Stimulated activated CD8-positive, alpha-beta memory T cell treated with anti-CD3 and anti-CD28 coated beads, Interleukin-15, amount 100 ng/mL, for 48 hours (primary cell): ENCODE results near the gene SLC12A6.

Source experiments
- DNase-seq, 2 donors: peaks; one replicate each; pipeline ENCODE4 v3.0.0-alpha.2; 2020; ENCODE audit warnings: low read depth in 2 of 2

The SLC12A6 gene

DNA sequence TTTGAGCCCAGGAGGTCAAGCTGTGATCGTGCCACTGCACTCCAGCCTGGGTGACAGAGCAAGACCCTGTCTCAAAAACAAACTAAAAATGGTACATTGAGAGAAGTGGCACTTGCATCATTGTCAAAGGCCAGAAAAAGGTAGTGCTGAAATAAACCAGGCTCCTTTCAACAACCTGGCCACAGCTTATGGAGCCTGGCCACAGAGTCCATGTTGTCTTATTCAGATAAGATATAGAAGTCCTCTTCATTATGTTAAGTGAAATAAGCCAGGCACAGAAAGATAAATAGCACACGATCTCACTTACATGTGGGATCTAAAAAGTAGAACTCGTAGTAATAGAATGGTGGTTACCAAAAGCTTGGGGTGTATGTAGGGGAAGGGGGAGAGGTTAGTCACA, 78.0 kb downstream of the SLC12A6 start:
- DNase-seq = no peak

DNA sequence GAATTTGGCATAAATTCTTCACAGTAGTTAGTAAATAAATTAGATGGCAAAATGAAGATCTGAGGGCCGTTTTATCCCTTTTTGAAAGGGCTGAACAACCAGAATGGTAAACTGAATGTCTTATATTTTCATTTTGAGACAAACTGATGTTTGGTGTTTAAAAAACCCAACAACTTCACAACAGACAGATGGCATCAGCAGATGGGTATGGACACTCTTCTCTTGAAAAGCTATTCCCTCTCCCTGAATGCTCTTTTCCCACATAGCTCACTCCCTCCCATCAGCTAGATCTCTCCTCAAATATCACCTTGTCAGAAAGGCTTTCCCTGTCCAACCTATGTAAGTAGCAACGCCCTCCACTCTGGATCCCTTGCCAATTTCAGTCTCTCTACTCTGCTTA, 79.4 kb downstream of the SLC12A6 start:
- no peak for DNase-seq

DNA sequence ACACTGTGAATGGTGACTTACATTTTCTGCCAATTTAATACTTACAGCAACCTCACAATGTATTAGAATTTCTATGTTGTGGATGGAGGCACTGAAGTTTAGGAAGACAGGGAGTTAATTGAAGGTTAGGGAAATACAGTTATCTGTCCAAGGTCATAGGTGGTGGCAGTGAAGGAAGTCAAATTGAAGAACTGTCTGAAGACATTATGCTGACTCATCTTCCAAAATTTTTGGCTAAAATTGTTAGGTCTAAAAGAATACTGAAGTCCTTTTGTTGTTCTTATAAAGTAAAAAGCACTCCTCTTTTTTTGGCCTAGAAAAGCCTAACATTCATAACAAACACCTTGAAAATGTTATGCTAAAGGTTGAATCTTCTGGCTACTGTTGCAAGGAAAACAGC, 85.0 kb downstream of the SLC12A6 start:
- DNase-seq = no peak

DNA sequence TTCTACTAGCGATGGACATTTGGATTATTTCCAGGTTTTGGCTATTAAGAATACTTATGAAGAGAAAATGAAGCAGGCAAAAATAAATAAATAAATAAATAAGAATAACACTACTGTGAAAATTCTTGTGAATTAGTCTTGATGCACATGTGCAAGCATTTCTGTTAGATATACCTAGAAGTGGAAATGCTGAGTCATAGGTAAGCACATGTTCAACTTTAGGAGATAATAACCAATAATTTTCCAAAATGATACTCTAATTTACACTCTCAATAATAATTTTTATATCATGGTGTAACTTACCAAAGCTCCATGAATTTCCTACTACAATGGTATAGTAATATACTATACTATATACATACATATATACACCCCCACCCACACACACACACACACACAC, 89.4 kb downstream of the SLC12A6 start:
- no peak for DNase-seq

DNA sequence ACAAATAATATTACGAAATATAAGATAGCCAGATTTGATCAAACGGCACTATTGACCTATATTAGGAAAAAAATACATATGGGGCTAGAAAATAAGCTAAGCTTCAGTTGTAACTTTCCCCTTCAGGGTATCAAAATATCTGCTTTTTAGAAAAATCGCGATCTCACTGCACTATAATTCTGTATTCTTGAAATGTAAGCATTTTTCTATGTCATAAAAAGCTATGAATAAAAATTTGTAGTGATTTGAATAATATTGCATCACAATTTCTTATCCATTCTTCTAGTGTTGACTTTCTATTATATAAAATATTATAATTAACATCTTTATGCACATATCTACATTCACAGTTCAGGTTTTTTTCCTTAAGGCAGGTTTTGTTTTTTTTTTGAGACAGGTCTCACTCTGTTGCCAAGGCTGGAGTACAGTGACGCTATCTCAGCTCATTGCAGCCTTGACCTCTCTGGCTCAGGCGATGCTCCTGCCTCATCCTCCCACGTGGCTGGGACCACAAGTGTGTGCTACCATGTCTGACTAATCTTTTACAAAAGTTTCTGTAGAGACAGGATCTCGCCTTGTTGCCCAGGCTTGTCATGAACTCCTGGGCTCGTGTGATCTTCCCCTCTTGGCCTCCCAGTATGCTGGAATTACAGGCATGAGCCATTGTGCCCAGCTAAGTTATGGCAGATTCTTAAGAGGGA, 91.2 kb downstream of the SLC12A6 start:
- DNase-seq = peak in 1 of 2 donors; percentile 15

DNA sequence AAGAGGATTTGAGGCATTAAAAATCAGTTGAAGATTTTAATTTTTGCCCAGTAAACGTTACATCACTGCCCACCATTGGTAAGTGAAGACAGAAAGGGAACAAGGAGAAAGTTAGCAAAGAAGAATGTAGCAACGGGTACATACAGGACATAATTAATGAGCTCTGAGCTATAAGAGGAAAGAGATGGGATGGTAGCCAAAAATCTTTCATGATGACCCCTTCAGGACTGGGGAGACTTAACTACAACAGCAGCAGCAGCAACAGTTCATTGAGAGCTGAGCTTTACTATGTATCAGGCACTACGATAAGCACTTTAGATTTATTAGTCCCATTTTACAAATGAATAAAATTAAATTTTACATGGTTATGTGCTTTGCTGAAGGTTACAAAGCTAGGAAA, 94.4 kb downstream of the SLC12A6 start:
- DNase-seq = no peak

DNA sequence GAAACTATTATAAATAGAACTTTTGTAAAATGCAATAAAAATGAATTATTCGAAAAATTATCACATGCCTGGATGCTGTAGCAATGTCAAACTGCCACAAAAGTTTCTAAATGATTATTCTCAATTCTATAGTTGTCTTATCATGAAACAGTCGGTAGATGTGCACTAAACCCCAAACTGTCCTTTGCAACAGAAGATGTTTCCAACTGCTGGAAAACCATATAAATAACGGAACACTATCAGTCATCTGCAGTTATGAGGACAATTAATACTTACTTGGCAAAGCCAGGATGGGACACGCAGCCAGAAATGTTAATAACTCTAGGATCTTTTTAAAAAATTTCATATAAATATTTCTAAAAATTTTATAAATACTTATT, 95.3 kb downstream of the SLC12A6 start:
- no peak for DNase-seq

DNA sequence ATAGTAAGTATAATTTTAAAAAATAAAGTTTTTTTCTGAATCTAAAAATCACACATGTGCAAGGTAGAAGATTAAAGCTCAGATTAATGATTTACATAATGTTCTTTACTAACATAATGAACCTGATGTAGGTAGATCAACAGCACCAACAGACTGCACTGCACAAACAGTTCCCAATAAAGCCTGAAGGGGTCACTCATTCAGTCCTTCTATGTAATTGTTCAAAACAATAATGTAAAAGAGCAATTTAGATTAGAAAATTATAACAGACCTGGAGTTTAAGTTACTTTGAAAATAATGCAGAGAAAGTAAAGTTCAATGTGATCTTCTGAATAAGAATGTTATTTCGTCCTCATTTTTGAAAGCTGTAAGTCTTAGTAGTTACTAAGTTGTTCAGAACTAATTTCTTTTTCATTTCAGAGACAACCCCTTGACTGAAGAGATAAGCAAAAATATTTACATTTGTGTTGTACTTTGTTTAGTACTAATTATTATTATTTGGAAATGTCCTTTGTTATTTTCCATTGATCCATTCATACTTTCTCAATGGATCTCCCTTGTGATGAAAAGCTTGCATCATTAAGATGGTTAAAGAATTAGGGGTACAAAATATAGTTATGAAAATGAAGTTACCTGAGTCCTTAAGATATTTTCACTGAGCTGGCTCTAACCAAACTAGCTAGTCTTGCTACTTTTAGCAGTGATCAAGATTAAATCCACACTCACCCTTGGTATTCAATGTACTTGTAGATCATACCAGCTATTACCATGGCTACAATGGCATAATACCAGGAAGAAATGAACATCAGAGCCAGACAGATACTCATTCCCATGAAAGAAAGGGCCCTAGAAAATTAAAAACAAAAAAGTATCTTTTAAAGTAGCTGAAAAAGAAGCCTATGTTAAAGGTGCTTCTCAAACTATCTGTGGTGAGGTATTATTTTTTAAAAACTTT, 95.9 kb downstream of the SLC12A6 start:
- DNase-seq = no peak

DNA sequence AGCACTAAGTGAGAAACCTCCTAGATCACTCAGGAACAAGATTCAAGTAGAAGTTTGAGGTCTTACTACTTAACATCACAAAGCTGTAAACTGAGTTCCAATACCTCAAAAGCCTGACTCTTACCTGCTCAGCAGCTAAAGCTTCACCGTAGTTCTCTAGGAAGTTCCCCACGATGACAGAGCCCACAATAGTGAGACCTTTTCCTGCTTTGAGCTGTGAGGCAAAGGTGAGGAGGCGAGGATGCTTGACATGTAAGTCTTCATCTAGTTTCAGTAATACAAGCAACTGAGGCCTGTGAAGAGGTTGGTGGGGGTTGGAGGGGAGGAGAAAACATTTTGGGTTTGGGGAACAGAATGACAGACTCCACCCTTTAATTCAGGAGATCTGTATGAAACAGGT, 97.0 kb downstream of the SLC12A6 start:
- no peak for DNase-seq

DNA sequence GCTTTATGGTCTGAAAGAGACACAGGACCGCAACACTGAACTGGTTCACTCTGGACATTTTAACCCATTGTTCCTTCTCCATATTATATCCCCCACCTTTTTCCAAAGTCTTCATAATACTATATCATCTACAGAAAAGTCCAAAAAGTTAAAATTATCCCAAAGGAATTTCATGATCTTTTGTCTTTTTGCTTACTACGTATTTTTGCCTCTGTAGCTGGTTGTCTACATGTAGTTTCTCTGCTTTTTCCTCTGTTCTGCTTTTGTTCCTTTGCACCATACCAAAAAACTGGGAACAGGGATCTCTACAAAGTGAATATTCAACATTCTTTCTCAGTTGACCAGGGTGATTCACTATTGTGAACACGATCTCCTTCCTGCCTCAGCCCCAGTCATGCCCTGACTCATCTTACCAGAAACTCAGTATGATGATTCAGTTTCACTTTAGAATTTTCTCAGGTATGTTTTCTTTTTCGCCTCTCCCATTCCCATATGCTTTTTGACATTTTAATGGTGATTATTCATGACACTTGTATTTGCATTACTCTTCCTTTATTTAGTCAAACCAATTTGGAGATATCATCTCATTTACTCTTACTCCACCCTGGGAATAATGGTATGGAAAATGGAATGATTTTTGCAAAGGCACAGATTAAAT, 98.3 kb downstream of the SLC12A6 start:
- peak in 1 of 2 donors; percentile 22 for DNase-seq

DNA sequence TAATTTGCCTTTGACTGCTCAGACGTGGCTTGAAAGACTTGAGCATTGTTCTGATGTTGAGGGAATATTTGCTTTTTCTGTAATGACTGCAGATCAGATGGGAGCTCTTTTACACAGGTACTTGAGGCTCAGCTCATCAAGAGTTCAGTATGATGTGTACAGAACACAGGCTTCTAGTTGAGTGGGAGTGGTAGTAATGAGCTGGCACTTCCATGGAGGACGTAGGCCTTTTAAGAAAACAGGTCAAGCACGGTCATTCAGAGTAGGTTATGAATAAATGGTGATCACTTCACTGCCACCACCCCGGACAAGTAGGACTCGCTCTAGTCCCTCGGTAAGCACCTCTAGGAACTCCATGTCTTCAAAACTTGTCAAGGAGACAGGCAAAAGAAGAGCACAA, 104.0 kb downstream of the SLC12A6 start:
- no peak for DNase-seq

DNA sequence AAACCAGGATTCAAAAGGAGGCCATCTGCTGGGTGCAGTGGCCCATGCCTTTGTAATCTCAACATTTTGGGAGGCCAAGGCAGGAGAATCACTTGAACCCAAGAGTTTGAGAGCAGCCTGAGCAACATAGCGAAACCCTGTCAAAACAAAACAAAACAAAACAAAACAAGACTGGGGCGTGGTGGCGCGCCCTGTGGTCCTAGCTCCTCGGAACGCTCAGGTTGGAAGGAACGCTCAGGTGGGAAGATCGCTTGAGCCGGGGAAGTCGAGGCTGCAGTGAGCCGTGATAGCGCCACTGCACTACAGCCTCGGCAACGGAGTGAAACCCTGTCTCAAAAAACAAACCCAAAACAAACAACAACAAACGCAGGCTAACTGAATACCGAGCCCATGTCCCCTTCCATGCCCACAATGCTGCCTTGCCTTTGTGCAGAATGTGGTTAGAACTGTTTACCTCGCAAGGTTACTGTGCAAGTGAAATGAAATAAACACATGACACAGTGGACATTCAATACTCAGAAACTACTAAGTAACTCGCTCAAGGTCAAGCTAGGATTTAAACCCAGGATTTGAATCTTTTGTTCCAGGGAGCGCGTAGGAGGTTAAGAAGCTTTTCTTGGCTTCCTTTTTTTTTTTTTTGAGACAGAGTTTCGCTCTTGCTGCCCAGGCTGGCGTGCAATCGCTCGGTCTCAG, 113.5 kb downstream of the SLC12A6 start:
- DNase-seq = no peak

DNA sequence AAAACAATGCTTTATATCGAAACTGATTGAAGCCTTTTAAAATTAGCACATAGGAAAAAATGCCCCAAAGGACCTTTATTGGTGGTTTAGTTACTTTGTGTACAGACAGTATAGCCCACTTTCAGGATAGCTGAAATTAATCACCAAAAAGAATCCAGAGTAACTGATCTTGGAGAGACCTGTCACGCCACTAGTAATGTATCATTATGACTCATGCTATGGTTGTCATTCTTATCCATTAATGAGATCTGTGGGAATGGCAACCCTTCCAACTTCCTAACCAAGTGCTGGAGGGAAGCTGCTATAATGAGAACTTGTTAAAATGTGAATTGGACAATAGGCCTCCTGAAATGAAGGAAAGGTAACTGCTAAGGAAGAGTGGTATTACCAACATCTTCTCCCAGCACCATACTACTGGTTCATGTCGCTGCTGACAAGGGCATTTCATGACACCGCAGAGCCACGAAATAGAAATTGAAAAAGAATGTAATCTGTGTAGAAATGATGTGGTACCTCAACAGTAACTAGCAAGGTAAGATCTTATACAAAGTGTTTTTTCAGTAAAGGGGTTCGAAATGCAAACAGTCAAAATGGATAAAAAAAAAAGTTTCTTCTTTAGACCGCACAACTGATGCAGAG, 119.9 kb downstream of the SLC12A6 start:
- no peak for DNase-seq

DNA sequence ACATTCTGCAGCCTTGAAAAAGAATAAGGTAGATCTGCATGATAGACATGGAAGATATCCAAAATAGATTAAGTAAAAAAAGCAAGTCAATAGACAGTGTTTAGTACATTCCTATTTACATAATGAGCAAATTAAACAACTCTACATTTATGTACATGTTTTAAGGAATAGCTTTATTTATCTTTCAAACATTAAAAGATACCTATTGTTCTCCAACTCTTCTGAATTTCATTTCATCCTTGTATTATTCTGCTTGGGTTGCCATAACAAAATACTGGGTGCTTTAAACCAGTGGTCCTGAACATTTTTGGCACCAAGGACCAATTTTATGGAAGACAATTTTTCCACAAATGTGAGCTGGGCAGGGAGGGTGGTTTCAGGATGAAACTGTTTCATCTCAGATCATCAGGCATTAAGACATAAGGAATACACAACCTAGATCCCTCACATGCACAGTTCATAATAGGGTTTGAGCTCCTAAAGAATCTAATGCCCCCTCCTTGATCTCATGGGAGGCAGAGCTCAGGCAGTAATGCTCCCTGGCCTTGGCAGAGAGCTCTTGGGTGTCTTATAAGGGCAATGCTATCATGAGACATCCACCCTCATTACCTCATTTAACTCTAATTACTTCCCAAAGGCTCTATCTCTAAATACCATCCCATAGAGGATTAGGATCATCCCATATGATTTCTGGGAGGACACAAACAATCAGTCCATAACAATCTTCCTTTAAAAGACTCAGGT, 120.9 kb downstream of the SLC12A6 start:
- no peak for DNase-seq

DNA sequence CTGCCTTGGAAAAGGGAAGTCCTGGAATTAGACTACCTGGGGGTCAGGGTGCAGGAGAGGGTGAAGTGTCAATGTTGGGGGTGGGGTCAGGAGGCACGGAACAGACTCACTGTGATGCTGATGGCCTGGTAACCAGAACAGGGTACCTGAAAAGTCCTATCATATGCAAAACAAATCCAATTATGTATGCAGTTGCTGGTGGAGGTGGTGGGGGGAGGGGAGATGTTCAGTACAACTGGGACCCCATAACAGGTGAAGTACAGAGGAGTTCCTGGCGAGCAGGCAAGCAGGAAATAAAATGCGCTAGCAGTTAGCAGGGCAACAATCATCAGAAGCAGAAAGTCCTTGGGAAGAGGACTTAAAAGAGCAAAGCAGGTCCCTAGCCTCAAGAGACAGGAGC, 123.4 kb downstream of the SLC12A6 start:
- no peak for DNase-seq

DNA sequence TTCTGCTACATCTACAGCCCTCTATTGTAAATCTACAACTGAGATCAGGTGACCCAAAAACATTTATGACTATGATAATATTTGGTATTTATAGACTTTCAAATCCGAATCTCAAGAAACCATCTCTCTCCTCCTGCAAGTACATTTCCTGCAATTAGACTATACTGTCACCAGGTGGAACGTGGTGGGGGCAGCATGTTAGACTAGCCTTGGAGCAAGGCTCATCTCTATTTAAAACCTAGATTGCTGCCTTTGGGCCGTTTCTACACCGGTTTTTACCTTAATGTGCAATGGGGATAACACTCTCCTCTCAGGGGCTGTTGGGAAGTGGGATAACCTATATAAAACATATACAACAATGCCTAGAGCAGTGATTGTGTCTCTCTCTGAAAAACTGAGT, 123.9 kb downstream of the SLC12A6 start:
- no peak for DNase-seq

DNA sequence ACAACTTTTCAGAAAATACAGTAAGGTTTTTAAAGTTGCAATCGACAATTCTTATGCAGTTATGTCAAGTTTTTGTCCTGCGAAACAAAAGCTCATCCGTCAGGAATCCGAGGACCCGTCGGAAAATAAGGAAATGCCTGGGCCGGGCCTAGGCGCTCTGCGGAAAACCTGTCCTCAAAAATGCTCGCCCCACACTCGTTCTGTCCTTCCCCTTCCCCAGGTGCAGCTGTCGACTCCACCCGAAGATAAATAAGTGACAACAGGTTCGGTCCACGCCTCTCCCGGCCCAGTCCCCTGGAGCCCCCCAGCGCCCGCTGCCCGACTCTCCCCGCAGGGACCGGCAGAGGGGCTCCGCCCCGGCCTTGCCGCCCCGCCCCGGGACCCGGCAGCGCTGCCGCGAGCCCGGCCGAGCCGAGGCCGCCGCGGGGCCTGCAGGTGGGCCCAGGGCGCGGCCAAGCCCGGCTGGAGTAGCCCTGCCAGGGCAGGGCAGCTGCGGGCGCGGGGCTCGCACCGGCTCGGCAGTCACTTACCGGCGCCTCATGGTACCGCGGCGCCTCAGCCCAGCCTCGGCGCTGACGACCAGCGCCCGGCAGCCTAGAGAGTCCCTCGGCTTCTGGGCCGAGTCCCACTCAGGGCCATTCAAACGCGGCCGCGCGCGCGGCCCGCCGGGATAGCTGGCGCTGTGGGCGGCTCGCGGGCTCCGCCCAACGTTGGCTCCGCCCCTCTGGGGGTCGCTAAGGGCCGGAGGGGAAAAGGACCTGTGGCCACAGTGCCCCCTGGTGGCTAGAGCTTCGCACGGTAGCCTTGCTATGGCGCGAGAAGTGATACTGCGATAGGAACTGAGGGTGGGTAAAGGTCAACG, 127.9 kb downstream of the SLC12A6 start, which contains the start of gene KATNBL1:
Gene KATNBL1 (minus strand): TSS at position 676 of the 862 bp plus-strand sequence. CDS start 46,420 bp downstream, outside the sequence.
- peak; percentile 93 to 95 for DNase-seq

DNA sequence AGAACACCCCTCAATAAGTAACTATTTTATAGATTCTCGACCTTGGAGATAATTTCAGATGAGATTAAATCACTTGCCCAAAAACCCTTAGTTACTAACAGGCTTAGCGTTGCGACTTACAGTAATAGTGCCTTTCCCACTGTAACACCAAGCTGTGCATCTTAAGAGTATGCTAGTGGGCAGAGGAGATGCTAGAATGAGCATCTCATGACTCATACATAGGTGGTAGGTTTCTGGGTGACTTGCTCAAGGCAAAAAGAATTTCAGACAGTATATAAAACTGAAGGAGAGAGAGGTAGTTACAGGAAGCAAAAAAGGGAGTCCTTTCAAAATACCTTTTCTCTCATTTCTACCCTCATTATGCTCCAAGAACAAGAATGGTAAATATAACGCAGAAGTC, 131.6 kb downstream of the SLC12A6 start:
- DNase-seq = no peak

DNA sequence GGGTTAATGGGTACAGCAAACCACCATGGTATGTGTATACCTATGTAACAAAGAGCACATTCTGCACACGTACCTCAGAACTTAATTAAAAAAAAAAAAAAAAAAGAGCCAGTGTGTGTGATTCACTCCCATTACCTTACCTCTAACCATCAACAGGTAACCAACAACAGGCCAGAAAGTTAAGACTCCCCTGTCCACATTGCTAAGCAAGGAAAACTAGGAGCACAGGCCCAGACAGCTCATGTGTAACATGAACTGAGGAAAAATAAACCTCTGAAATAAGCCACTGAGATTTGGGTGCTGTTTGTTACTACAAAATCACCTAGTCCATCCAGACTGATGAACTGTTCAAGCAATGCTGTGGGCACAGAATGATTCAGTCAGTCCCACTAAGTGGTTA, 133.6 kb downstream of the SLC12A6 start:
- no peak for DNase-seq

DNA sequence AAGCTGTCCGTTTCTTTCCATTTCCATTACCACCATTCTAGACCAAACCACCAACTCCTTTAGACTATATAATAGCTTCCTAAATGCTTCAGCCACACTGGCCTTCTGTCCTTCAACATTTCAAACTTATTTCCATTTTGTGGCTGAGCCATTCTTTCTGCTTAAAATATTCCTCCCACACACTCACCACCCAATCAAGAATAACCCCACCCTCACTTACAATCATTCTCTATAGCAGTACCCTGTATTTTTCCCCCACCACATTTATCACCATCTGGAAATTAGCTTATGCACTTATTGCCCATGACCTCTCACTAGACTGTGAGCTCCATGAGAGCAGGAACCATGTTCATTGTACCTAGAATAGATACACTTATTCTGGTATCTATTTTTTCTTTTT, 134.3 kb downstream of the SLC12A6 start:
- no peak for DNase-seq
